GM18951 (cell line): ENCODE data around the gene SLC31A1.

Source experiments
- POLR2A ChIP-seq: IDR thresholded peaks from 4 replicates; pipeline ENCODE4 v1.6.1; 2011; ENCODE audit warnings: mild to moderate bottlenecking; ENCODE audit not compliant: insufficient read length, insufficient read depth; ENCODE audit errors: extremely low read depth
- in situ Hi-C: fragments of 300-500 bp; cut with MboI; formaldehyde crosslinking; loops from one replicate; pipeline ENCODE4 v1.12.0; 2022; ENCODE audit warnings: low sequenced_read_pairs, mixed read lengths, inconsistent platforms; ENCODE audit not compliant: unreplicated experiment

SLC31A1 gene

GRCh38 chr9:113296796-113297558, 75.6 kb downstream of the SLC31A1 start:
- in situ Hi-C loops = no loop called here
- no peak for TF ChIP-seq POLR2A

- in situ Hi-C loops = no loop called here
- TF ChIP-seq POLR2A = no peak
Observed at GRCh38 chr9:113298311-113298710, 77.0 kb downstream of the SLC31A1 start.

- in situ Hi-C loops = no loop called here
- no peak for TF ChIP-seq POLR2A
Observed at GRCh38 chr9:113298924-113299770, 77.8 kb downstream of the SLC31A1 start.

GRCh38 chr9:113299800-113300292, 78.5 kb downstream of the SLC31A1 start:
- TF ChIP-seq POLR2A = no peak
- in situ Hi-C loops = no loop called here

GRCh38 chr9:113301548-113301947, 80.2 kb downstream of the SLC31A1 start:
- in situ Hi-C loops = no loop called here
- TF ChIP-seq POLR2A = no peak

- no peak for TF ChIP-seq POLR2A
Observed at GRCh38 chr9:113302792-113303418, 81.6 kb downstream of the SLC31A1 start, which contains the start of gene RNF183. TSS of gene RNF183 (minus strand) at chr9:113303376. CDS start at chr9:113298184, 5,192 bp downstream.

GRCh38 chr9:113306566-113306965, 85.2 kb downstream of the SLC31A1 start:
- in situ Hi-C loops = no loop called here
- no peak for TF ChIP-seq POLR2A

More at GRCh38 chr9:113302792-113303418, 81.6 kb downstream of the SLC31A1 start, which contains the start of gene RNF183:
- in situ Hi-C loops = no loop called here

- no peak for TF ChIP-seq POLR2A
- in situ Hi-C loops = no loop called here
Observed at GRCh38 chr9:113307396-113307975, 86.1 kb downstream of the SLC31A1 start.

- TF ChIP-seq POLR2A = no peak
- in situ Hi-C loops = no loop called here
Observed at GRCh38 chr9:113309204-113309813, 88.0 kb downstream of the SLC31A1 start.

- in situ Hi-C loops = no loop called here
- no peak for TF ChIP-seq POLR2A
Observed at GRCh38 chr9:113310538-113310937, 89.2 kb downstream of the SLC31A1 start.

- no peak for TF ChIP-seq POLR2A
- in situ Hi-C loops = no loop called here
Observed at GRCh38 chr9:113311961-113312360, 90.6 kb downstream of the SLC31A1 start.

- in situ Hi-C loops = no loop called here
Observed at GRCh38 chr9:113313261-113313660, 91.9 kb downstream of the SLC31A1 start.

More at GRCh38 chr9:113313261-113313660, 91.9 kb downstream of the SLC31A1 start:
- no peak for TF ChIP-seq POLR2A
